Adipose tissue (tissue), 3 donors: Measurements from ENCODE around the gene STIP1. TPM values are rescaled to one million over a fixed set of nuclear protein-coding genes. Genes with fewer than 3 reads are reported as not detected.
"Not testable (repeated sequence)": the region's sequence is repeated elsewhere in the genome, so short reads cannot be mapped to it uniquely, and the experiment has no call there.

Source experiments
- H3K27ac ChIP-seq: one replicate; pipeline ENCODE4 v1.5.1; 2013; ENCODE audit warnings: low read depth, low read length
- WGBS, 3 donors: extraction: QIAGEN DNeasy Blood & Tissue Kit; methylation state at CpG; one replicate each; pipeline ENCODE4 v1.1.7; 2013; 5-methylcytosine and 5-hydroxymethylcytosine counted together
- polyA plus RNA-seq, 3 donors: library from polyadenylated mRNA; stranded (reverse); fragments of 200-250 nt; gene quantifications; one replicate each; pipeline ENCODE4 v1.2.3, GENCODE V29; 2013
- donor health status: healthy with polysubstance abuse.
- donor health status: Bipolar disorder and iron deficiency.
- donor health status: healthy.

The STIP1 gene
- polyA plus RNA-seq, 3 donors = 30.0 to 65.6 (median 46.3) TPM

GRCh38 chr11:64243236-64243854 lies 57.4 kb downstream of the STIP1 start:
- 74 to 85% (median 83%) methylated on average over 8 of the region's 8 CpGs for WGBS, 3 donors

GRCh38 chr11:64244107-64244506 lies 58.1 kb downstream of the STIP1 start:
- WGBS, 3 donors = 24 to 61% (median 53%) methylated on average over 5 of the region's 5 CpGs
- no peak overlapping the region for H3K27ac ChIP-seq

More at GRCh38 chr11:64243236-64243854, 57.4 kb downstream of the STIP1 start:
- no peak overlapping the region for H3K27ac ChIP-seq

GRCh38 chr11:64244966-64245365 lies 59.0 kb downstream of the STIP1 start:
- WGBS, 3 donors = 25 to 45% (median 41%) methylated on average over 6 of the region's 6 CpGs
- no peak overlapping the region for H3K27ac ChIP-seq

GRCh38 chr11:64245401-64245796 lies 59.4 kb downstream of the STIP1 start:
- 0 to 2% (median 2%) methylated on average over 4 to 6 of the region's 6 CpGs for WGBS, 3 donors
- no peak overlapping the region for H3K27ac ChIP-seq

GRCh38 chr11:64245797-64246620 lies 60.0 kb downstream of the STIP1 start:
- no peak overlapping the region for H3K27ac ChIP-seq
- WGBS, 3 donors = 1 to 2% (median 1%) methylated on average over 43 to 46 of the region's 46 CpGs

- H3K27ac ChIP-seq = not testable (repeated sequence)
- 0 to 5% methylated on average over 28 to 42 of the region's 43 CpGs; no CpG with 5 or more reads in 1 of the 3 donors for WGBS, 3 donors
These were observed 60.6 kb downstream of the STIP1 start for GRCh38 chr11:64246621-64246870.

- WGBS, 3 donors = 0 to 1% (median 1%) methylated on average over 39 to 70 of the region's 74 CpGs
These were observed 61.1 kb downstream of the STIP1 start, which contains the start of gene PPP1R14B for GRCh38 chr11:64246871-64247728. Gene PPP1R14B (minus strand): TSS chr11:64246943. CDS start chr11:64246673, 270 bp downstream.

GRCh38 chr11:64247729-64248531 lies 62.0 kb downstream of the STIP1 start:
- no peak overlapping the region for H3K27ac ChIP-seq
- 37 to 49% (median 41%) methylated on average over 31 of the region's 31 CpGs for WGBS, 3 donors

More at GRCh38 chr11:64246871-64247728, 61.1 kb downstream of the STIP1 start, which contains the start of gene PPP1R14B:
- no peak within 1 kb of the TSS for H3K27ac ChIP-seq

GRCh38 chr11:64248578-64248977 lies 62.6 kb downstream of the STIP1 start:
- no peak overlapping the region for H3K27ac ChIP-seq
- 63 to 87% (median 76%) methylated on average over 5 to 7 of the region's 7 CpGs for WGBS, 3 donors

GRCh38 chr11:64249038-64249437 lies 63.1 kb downstream of the STIP1 start:
- WGBS, 3 donors = 89 to 99% (median 91%) methylated on average over 4 of the region's 4 CpGs
- H3K27ac ChIP-seq = no peak overlapping the region

- 81 to 87% (median 87%) methylated on average over 8 of the region's 8 CpGs for WGBS, 3 donors
- H3K27ac ChIP-seq = no peak overlapping the region
These were observed 63.8 kb downstream of the STIP1 start for GRCh38 chr11:64249563-64250414.

- 22 to 25% (median 23%) methylated on average over 13 of the region's 13 CpGs for WGBS, 3 donors
- no peak overlapping the region for H3K27ac ChIP-seq
These were observed 64.5 kb downstream of the STIP1 start for GRCh38 chr11:64250415-64251015.

- WGBS, 3 donors = 0 to 1% (median 0%) methylated on average over 45 to 75 of the region's 75 CpGs
These were observed 65.2 kb downstream of the STIP1 start, which contains the start of gene PLCB3 for GRCh38 chr11:64251016-64251752. Gene PLCB3 (plus strand): TSS chr11:64251530. CDS start chr11:64251650, 120 bp downstream.

GRCh38 chr11:64251753-64252002 lies 65.7 kb downstream of the STIP1 start:
- WGBS, 3 donors = 0 to 1% (median 0%) methylated on average over 17 to 18 of the region's 18 CpGs
- H3K27ac ChIP-seq = no peak overlapping the region

More at GRCh38 chr11:64251016-64251752, 65.2 kb downstream of the STIP1 start, which contains the start of gene PLCB3:
- no peak within 1 kb of the TSS for H3K27ac ChIP-seq

GRCh38 chr11:64252003-64252872 lies 66.3 kb downstream of the STIP1 start:
- WGBS, 3 donors = 3 to 6% (median 3%) methylated on average over 23 of the region's 23 CpGs
- H3K27ac ChIP-seq = no peak overlapping the region
